Fibroblast of lung (primary cell): Measurements from ENCODE around the gene SERINC5.

Source experiments
- CTCF ChIP-seq, 2 donors: IDR thresholded peaks in 1 of 2; conservative IDR thresholded peaks in 1 of 2; 1 replicate in 1 of 2; 2 replicates in 1 of 2; pipeline ENCODE4 v1.5.1; 2011 to 2012; ENCODE audit warnings: low read length in 2 of 2, control low read depth in 1 of 2, inconsistent platforms in 1 of 2, low read depth in 1 of 2, mild to moderate bottlenecking in 1 of 2
- EZH2 ChIP-seq: IDR thresholded peaks from 2 replicates; pipeline ENCODE4 v1.5.1; 2012; ENCODE audit warnings: low read length, control low read depth, mild to moderate bottlenecking; ENCODE audit errors: missing control alignments

GRCh38 chr5:80116465-80116864, 139.4 kb downstream of the SERINC5 start:
- TF ChIP-seq CTCF (conservative IDR thresholded peaks at IDR 0.05 in 1 of 2, IDR thresholded peaks at IDR 0.05 in 1 of 2; ENCODE audit: low read depth in 1 of 2, low read length in 2 of 2) (no peak), EZH2 (no peak)
